Measurements from ENCODE around the gene THBS3. TPM values are rescaled to one million over a fixed set of nuclear protein-coding genes. Genes with fewer than 3 reads are reported as not detected.
A peak's percentile ranks its signal among the peaks of the same experiment; 100 is the strongest.
"Not testable (repeated sequence)": the region's sequence is repeated elsewhere in the genome, so short reads cannot be mapped to it uniquely, and the experiment has no call there.

Gene THBS3
- total RNA-seq, 1 experiment from 2014 or later, result 33.0 TPM

GRCh38 chr1:155192346-155193274 is 15.1 kb downstream of the THBS3 start:
- CTCF ChIA-PET, result interaction anchor here (0.6 to 7.6 kb wide), 18 partner anchors 8 to 458 kb away, joined by 3 to 111 read pairs (median 7); partner anchors contain the start of genes KRTCAP2, MSTO1, MTX1 and THBS3
- BruUV-seq (replicated peaks), result TSS peak; percentile 46
- TF ChIP-seq CTCF (IDR thresholded peaks at IDR 0.05; ENCODE audit: unreplicated experiment), result no peak
- Mint-ChIP-seq H3K27ac (ENCODE audit: low read depth, unreplicated experiment) (peak overlapping the region; percentile 100), H3K36me3 (ENCODE audit: insufficient read depth, unreplicated experiment) (peaks cover 41% of the 10 kb centered on the region), H3K4me3 (ENCODE audit: unreplicated experiment) (peak overlapping the region; percentile 94), H3K9me3 (ENCODE audit: unreplicated experiment) (no peaks in the 10 kb centered on the region), H3K27me3 (ENCODE audit: insufficient read depth, unreplicated experiment) (no peaks in the 10 kb centered on the region), H3K4me1 (ENCODE audit: insufficient read depth, unreplicated experiment) (peaks cover 39% of the 10 kb centered on the region)
- DNase-seq (ENCODE audit: unreplicated experiment), result peak; percentile 94
- intact Hi-C loops (cut with micrococcal nuclease), result loop anchor here (2.0 to 5.0 kb wide), 2 partner anchors 16 to 35 kb away; no protein-coding TSS in a partner anchor
- POLR2A ChIA-PET, result interaction anchor here (0.6 to 6.7 kb wide), 26 partner anchors 13 to 799 kb away, joined by 3 to 215 read pairs (median 6); partner anchors contain the start of genes ADAM15, CLK2, EFNA1 and ENTREP3

GRCh38 chr1:155191904-155192303 is 15.8 kb downstream of the THBS3 start:
- ChIA-PET CTCF (interaction anchor here (0.6 to 7.6 kb wide), 8 partner anchors 14 to 459 kb away, joined by 3 to 111 read pairs (median 13); partner anchors contain the start of genes KRTCAP2, MTX1, THBS3 and TRIM46), POLR2A (interaction anchor here (0.8 to 6.7 kb wide), 6 partner anchors 12 to 219 kb away, joined by 3 to 215 read pairs (median 33); partner anchors contain the start of genes EFNA1, KRTCAP2, MTX1 and THBS3)
- H3K9me3 Mint-ChIP-seq (ENCODE audit: unreplicated experiment), result no peaks in the 10 kb centered on the region
- no TSS peak for BruUV-seq (replicated peaks)
- peaks cover 43% of the 10 kb centered on the region for H3K36me3 Mint-ChIP-seq (ENCODE audit: insufficient read depth, unreplicated experiment)
- DNase-seq (ENCODE audit: unreplicated experiment), result no peak
- H3K4me1 Mint-ChIP-seq (ENCODE audit: insufficient read depth, unreplicated experiment), result peaks cover 44% of the 10 kb centered on the region
- intact Hi-C loops (cut with micrococcal nuclease), result loop anchor here (2.0 to 5.0 kb wide), 2 partner anchors 15 to 35 kb away; no protein-coding TSS in a partner anchor
- H3K4me3 Mint-ChIP-seq (ENCODE audit: unreplicated experiment), result peak overlapping the region; percentile 94
- peak overlapping the region; percentile 100 for H3K27ac Mint-ChIP-seq (ENCODE audit: low read depth, unreplicated experiment)
- no peak for TF ChIP-seq CTCF (IDR thresholded peaks at IDR 0.05; ENCODE audit: unreplicated experiment)
- H3K27me3 Mint-ChIP-seq (ENCODE audit: insufficient read depth, unreplicated experiment), result no peaks in the 10 kb centered on the region

- H3K4me3 Mint-ChIP-seq (ENCODE audit: unreplicated experiment); POLR2A ChIA-PET; H3K27me3 Mint-ChIP-seq (ENCODE audit: insufficient read depth, unreplicated experiment); DNase-seq (ENCODE audit: unreplicated experiment); BruUV-seq (replicated peaks); H3K9me3 Mint-ChIP-seq (ENCODE audit: unreplicated experiment); CTCF ChIA-PET; H3K27ac Mint-ChIP-seq (ENCODE audit: low read depth, unreplicated experiment): not testable (repeated sequence)
- H3K4me1 Mint-ChIP-seq (ENCODE audit: insufficient read depth, unreplicated experiment), result peaks cover 46% of the 10 kb centered on the region
- peaks cover 43% of the 10 kb centered on the region for H3K36me3 Mint-ChIP-seq (ENCODE audit: insufficient read depth, unreplicated experiment)
- intact Hi-C loops (cut with micrococcal nuclease), result loop anchor here (5.0 kb wide), 1 partner anchor 37 kb away; no protein-coding TSS in a partner anchor
These were observed 17.8 kb downstream of the THBS3 start for GRCh38 chr1:155189926-155190325.

GRCh38 chr1:155188268-155188667 is 19.4 kb downstream of the THBS3 start:
- ChIA-PET CTCF (interaction anchor here (0.6 to 1.5 kb wide), 4 partner anchors 11 to 256 kb away, joined by 3 to 5 read pairs (median 4); no protein-coding TSS in a partner anchor), POLR2A (no interaction called here)
- Mint-ChIP-seq H3K27ac (ENCODE audit: low read depth, unreplicated experiment) (peak overlapping the region; percentile 81), H3K4me1 (ENCODE audit: insufficient read depth, unreplicated experiment) (peaks cover 35% of the 10 kb centered on the region), H3K27me3 (ENCODE audit: insufficient read depth, unreplicated experiment) (no peaks in the 10 kb centered on the region), H3K9me3 (ENCODE audit: unreplicated experiment) (no peaks in the 10 kb centered on the region), H3K4me3 (ENCODE audit: unreplicated experiment) (peak overlapping the region; percentile 59), H3K36me3 (ENCODE audit: insufficient read depth, unreplicated experiment) (peaks cover 36% of the 10 kb centered on the region)
- DNase-seq (ENCODE audit: unreplicated experiment), result no peak
- no peak for TF ChIP-seq CTCF (IDR thresholded peaks at IDR 0.05; ENCODE audit: unreplicated experiment)
- intact Hi-C loops (cut with micrococcal nuclease), result no loop called here
- no TSS peak for BruUV-seq (replicated peaks)

Measured in MCF 10A (cell line).